Activated T-helper 2 cell treated with anti-CD3 and anti-CD28 coated beads, Interferon-gamma antibody, Interleukin-2, Interleukin-4, amounts not matched to agents 10 μg/mL and 5 μg/mL and 100 μg/mL, durations not matched to agents 14 hours and 24 hours and 36 hours (primary cell): ENCODE results near the gene CRAT. TPM values are rescaled to one million over a fixed set of nuclear protein-coding genes. Genes with fewer than 3 reads are reported as not detected.
"Not testable (repeated sequence)": the region's sequence is repeated elsewhere in the genome, so short reads cannot be mapped to it uniquely, and the experiment has no call there.

Experiments
- DNase-seq: peaks from one replicate; pipeline ENCODE4 v3.0.0; 2021; ENCODE audit warnings: low spot score
- H3K27ac Mint-ChIP-seq: one replicate; pipeline ENCODE4 v1.8.0; 2021; ENCODE audit warnings: mixed read lengths
- H3K27me3 Mint-ChIP-seq: one replicate; pipeline ENCODE4 v1.8.0; 2021; ENCODE audit warnings: low read depth, mixed read lengths
- H3K36me3 Mint-ChIP-seq: one replicate; pipeline ENCODE4 v1.8.0; 2021; ENCODE audit warnings: low read depth, mixed read lengths
- H3K4me1 Mint-ChIP-seq: one replicate; pipeline ENCODE4 v1.8.0; 2021; ENCODE audit warnings: low read depth, mixed read lengths
- H3K4me3 Mint-ChIP-seq: one replicate; pipeline ENCODE4 v1.8.0; 2021; ENCODE audit warnings: low read depth, mild to moderate bottlenecking, moderate library complexity, mixed read lengths
- H3K9me3 Mint-ChIP-seq: one replicate; pipeline ENCODE4 v1.8.0; 2021; ENCODE audit warnings: mixed read lengths
- intact Hi-C: fragments of 100-400 bp; cut with micrococcal nuclease; formaldehyde crosslinking; loops from one replicate; pipeline ENCODE4 v1.15.1; 2023
- total RNA-seq: library from RNA; stranded (reverse); gene quantifications from 2 replicates; pipeline ENCODE4 v1.2.3, GENCODE V29; 2022

CRAT gene
- total RNA-seq, 1 donor from 2014 or later, result 13.6 TPM

- Mint-ChIP-seq H3K9me3 (no peaks in the 10 kb centered on the region), H3K27ac (no peak overlapping the region), H3K4me3 (no peak overlapping the region), H3K27me3 (no peaks in the 10 kb centered on the region), H3K36me3 (peaks cover 5% of the 10 kb centered on the region), H3K4me1 (peaks cover 21% of the 10 kb centered on the region)
- DNase-seq, result no peak
- intact Hi-C loops, result no loop called here
Observed at GRCh38 chr9:129113645-129114304, 3.2 kb upstream of the CRAT start.

- Mint-ChIP-seq H3K4me3 (peak overlapping the region; percentile 95), H3K4me1 (peaks cover 21% of the 10 kb centered on the region), H3K27ac (peak overlapping the region; percentile 96)
- DNase-seq, H3K9me3 Mint-ChIP-seq, H3K36me3 Mint-ChIP-seq, intact Hi-C loops, H3K27me3 Mint-ChIP-seq: not testable (repeated sequence)
Observed at GRCh38 chr9:129112526-129112925, 1.9 kb upstream of the CRAT start.

GRCh38 chr9:129111528-129112151, 1.0 kb upstream of the CRAT start:
- peaks cover 21% of the 10 kb centered on the region for H3K4me1 Mint-ChIP-seq
- no peaks in the 10 kb centered on the region for H3K36me3 Mint-ChIP-seq
- H3K27me3 Mint-ChIP-seq, result no peaks in the 10 kb centered on the region
- H3K4me3 Mint-ChIP-seq, result peak overlapping the region; percentile 95
- intact Hi-C loops, result loop anchor here (1.0 kb wide), 1 partner anchor 30 kb away; the partner anchor contains the start of gene DOLPP1
- DNase-seq, result peak; percentile 38
- H3K9me3 Mint-ChIP-seq, result no peaks in the 10 kb centered on the region
- H3K27ac Mint-ChIP-seq, result peak overlapping the region; percentile 96

GRCh38 chr9:129109952-129110739, 447 bp downstream of the CRAT start:
- peaks cover 18% of the 10 kb centered on the region for H3K4me1 Mint-ChIP-seq

GRCh38 chr9:129109537-129109903, 1.1 kb downstream of the CRAT start:
- peaks cover 15% of the 10 kb centered on the region for H3K4me1 Mint-ChIP-seq
- no peaks in the 10 kb centered on the region for H3K9me3 Mint-ChIP-seq
- H3K27ac Mint-ChIP-seq, result peak overlapping the region; percentile 24
- no peak for DNase-seq
- no peaks in the 10 kb centered on the region for H3K36me3 Mint-ChIP-seq
- intact Hi-C loops, result no loop called here
- peak overlapping the region; percentile 77 for H3K4me3 Mint-ChIP-seq
- H3K27me3 Mint-ChIP-seq, result no peaks in the 10 kb centered on the region

More at GRCh38 chr9:129109952-129110739, 447 bp downstream of the CRAT start:
- no peaks in the 10 kb centered on the region for H3K9me3 Mint-ChIP-seq
- H3K4me3 Mint-ChIP-seq, result peak overlapping the region; percentile 61
- no peaks in the 10 kb centered on the region for H3K36me3 Mint-ChIP-seq
- no peaks in the 10 kb centered on the region for H3K27me3 Mint-ChIP-seq
- intact Hi-C loops, result loop anchor here (1.0 kb wide), 1 partner anchor 303 kb away; no protein-coding TSS in a partner anchor
- H3K27ac Mint-ChIP-seq, result no peak overlapping the region
- no peak for DNase-seq

- Mint-ChIP-seq H3K36me3 (no peaks in the 10 kb centered on the region), H3K27me3 (no peaks in the 10 kb centered on the region), H3K9me3 (no peaks in the 10 kb centered on the region), H3K4me1 (peaks cover 15% of the 10 kb centered on the region), H3K27ac (no peak overlapping the region), H3K4me3 (peak overlapping the region; percentile 77)
- intact Hi-C loops, result no loop called here
- DNase-seq, result no peak
Observed at GRCh38 chr9:129108805-129109536, 1.6 kb downstream of the CRAT start.

- DNase-seq, result no peak
- Mint-ChIP-seq H3K4me1 (peaks cover 10% of the 10 kb centered on the region), H3K27me3 (no peaks in the 10 kb centered on the region), H3K36me3 (no peaks in the 10 kb centered on the region), H3K27ac (no peak overlapping the region), H3K4me3 (peak overlapping the region; percentile 77), H3K9me3 (no peaks in the 10 kb centered on the region)
- intact Hi-C loops, result no loop called here
Observed at GRCh38 chr9:129108083-129108804, 2.3 kb downstream of the CRAT start.

GRCh38 chr9:129107651-129108050, 2.9 kb downstream of the CRAT start:
- Mint-ChIP-seq H3K9me3 (no peaks in the 10 kb centered on the region), H3K36me3 (no peaks in the 10 kb centered on the region), H3K4me3 (no peak overlapping the region), H3K27me3 (no peaks in the 10 kb centered on the region), H3K27ac (no peak overlapping the region), H3K4me1 (peaks cover 10% of the 10 kb centered on the region)
- DNase-seq, result no peak
- intact Hi-C loops, result no loop called here

- intact Hi-C loops, result no loop called here
- no peak overlapping the region for H3K27ac Mint-ChIP-seq
- H3K4me3 Mint-ChIP-seq, result no peak overlapping the region
- no peak for DNase-seq
- H3K36me3 Mint-ChIP-seq, result no peaks in the 10 kb centered on the region
- H3K27me3 Mint-ChIP-seq, result no peaks in the 10 kb centered on the region
- H3K4me1 Mint-ChIP-seq, result peaks cover 4% of the 10 kb centered on the region
- no peaks in the 10 kb centered on the region for H3K9me3 Mint-ChIP-seq
Observed at GRCh38 chr9:129105857-129106694, 4.5 kb downstream of the CRAT start.

- H3K4me3 Mint-ChIP-seq, result no peak overlapping the region
- no peak for DNase-seq
- H3K27ac Mint-ChIP-seq, result no peak overlapping the region
- no peaks in the 10 kb centered on the region for H3K27me3 Mint-ChIP-seq
- no peaks in the 10 kb centered on the region for H3K36me3 Mint-ChIP-seq
- H3K9me3 Mint-ChIP-seq, result no peaks in the 10 kb centered on the region
- intact Hi-C loops, result no loop called here
- H3K4me1 Mint-ChIP-seq, result no peaks in the 10 kb centered on the region
Observed at GRCh38 chr9:129104051-129104450, 6.5 kb downstream of the CRAT start.

- Mint-ChIP-seq H3K27me3 (no peaks in the 10 kb centered on the region), H3K4me3 (no peak overlapping the region), H3K9me3 (no peaks in the 10 kb centered on the region), H3K4me1 (no peaks in the 10 kb centered on the region), H3K36me3 (no peaks in the 10 kb centered on the region), H3K27ac (no peak overlapping the region)
- intact Hi-C loops, result no loop called here
- DNase-seq, result no peak
Observed at GRCh38 chr9:129103595-129103965, 7.0 kb downstream of the CRAT start.
